ENCODE results near the gene TSTD1. TPM values are rescaled to one million over a fixed set of nuclear protein-coding genes. Genes with fewer than 3 reads are reported as not detected.

The TSTD1 gene
- total and polyA plus RNA-seq, 11 donors, result 6.1 to 22.7 (median 14.7) TPM

DNA sequence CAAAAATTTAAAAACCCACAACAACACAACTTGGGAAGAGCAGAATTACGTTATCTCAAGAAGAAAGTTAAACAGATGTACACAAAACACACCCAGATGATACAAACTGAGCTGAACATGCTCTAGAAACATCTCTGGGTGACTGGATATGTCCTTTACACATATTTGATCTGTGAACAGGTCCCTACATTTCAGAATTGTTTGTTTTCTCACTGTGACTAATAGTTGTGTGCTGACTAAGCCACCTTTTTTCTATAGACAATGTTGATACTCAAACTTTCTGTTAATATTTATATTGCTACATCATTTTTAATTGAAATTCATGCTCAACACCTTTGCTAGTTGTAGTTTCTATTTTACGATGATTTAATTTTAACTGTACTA lies 16.8 kb downstream of the TSTD1 start:
- 88 to 97% (median 94%) methylated on average over 2 of the region's 2 CpGs for WGBS, 4 donors
- DNase-seq (no peak), ATAC-seq (no peak)
- Histone ChIP-seq H3K4me3 (peak overlapping the region in 2 of 12 donors; percentile 58 to 66), H3K9me3 (no peaks in the 10 kb centered on the region), H3K4me1 (peaks cover 0 to 45% (median 19%) of the 10 kb centered on the region in 12 donors), H3K27me3 (peaks cover 0 to 4% (median 0%) of the 10 kb centered on the region in 9 donors), H3K36me3 (no peaks in the 10 kb centered on the region), H3K27ac (no peak overlapping the region)
- TF ChIP-seq POLR2A (IDR thresholded peaks at IDR 0.05), result no peak
- TF ChIP-seq, protein P1, sequence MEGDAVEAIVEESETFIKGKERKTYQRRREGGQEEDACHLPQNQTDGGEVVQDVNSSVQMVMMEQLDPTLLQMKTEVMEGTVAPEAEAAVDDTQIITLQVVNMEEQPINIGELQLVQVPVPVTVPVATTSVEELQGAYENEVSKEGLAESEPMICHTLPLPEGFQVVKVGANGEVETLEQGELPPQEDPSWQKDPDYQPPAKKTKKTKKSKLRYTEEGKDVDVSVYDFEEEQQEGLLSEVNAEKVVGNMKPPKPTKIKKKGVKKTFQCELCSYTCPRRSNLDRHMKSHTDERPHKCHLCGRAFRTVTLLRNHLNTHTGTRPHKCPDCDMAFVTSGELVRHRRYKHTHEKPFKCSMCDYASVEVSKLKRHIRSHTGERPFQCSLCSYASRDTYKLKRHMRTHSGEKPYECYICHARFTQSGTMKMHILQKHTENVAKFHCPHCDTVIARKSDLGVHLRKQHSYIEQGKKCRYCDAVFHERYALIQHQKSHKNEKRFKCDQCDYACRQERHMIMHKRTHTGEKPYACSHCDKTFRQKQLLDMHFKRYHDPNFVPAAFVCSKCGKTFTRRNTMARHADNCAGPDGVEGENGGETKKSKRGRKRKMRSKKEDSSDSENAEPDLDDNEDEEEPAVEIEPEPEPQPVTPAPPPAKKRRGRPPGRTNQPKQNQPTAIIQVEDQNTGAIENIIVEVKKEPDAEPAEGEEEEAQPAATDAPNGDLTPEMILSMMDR (IDR thresholded peaks at IDR 0.05), result no peak
- intact Hi-C loops (cut with DNase I), result loop anchor here in 2 of 10 donors (2.0 kb wide), 1 partner anchor 23 kb away; the partner anchor contains the start of gene USF1 (in 2 of the 2)

GRCh38 chr1:161021165-161021969 lies 17.4 kb downstream of the TSTD1 start:
- H3K36me3 ChIP-seq, result no peaks in the 10 kb centered on the region
- H3K4me1 ChIP-seq, result peaks cover 0 to 49% (median 19%) of the 10 kb centered on the region in 12 donors
- H3K9me3 ChIP-seq, result no peaks in the 10 kb centered on the region
- ATAC-seq (peak; percentile 85 to 92 (median 90)), DNase-seq (peak; percentile 77 to 84 (median 78))
- intact Hi-C loops (cut with DNase I), result loop anchor here in 2 of 10 donors (2.0 kb wide), 1 partner anchor 23 kb away; the partner anchor contains the start of gene USF1 (in 2 of the 2)
- 14 to 40% (median 18%) methylated on average over 13 to 34 of the region's 34 CpGs for WGBS, 4 donors
- TF ChIP-seq, protein P1 (IDR thresholded peaks at IDR 0.05), result no peak
- TF ChIP-seq POLR2A (IDR thresholded peaks at IDR 0.05), result peak in 1 of 2 donors; percentile 9
- H3K27ac ChIP-seq, result peak overlapping the region in 11 of 12 donors; percentile 66 to 95 (median 87)
- H3K27me3 ChIP-seq, result peaks cover 0 to 4% (median 0%) of the 10 kb centered on the region in 9 donors
- H3K4me3 ChIP-seq, result peak overlapping the region; percentile 58 to 79 (median 66)

GRCh38 chr1:161020509-161021164 lies 18.1 kb downstream of the TSTD1 start, which contains the start of gene F11R:
Gene F11R, minus strand, starts transcription at chr1:161021152. Its CDS starts 79 bp downstream, at chr1:161021073.
- WGBS, 4 donors, result 1 to 3% (median 1%) methylated on average over 19 to 36 of the region's 36 CpGs
- TF ChIP-seq, protein P1 (IDR thresholded peaks at IDR 0.05), result peak in 3 of 12 donors; percentile 5 to 25 (median 21)
- TF ChIP-seq POLR2A (IDR thresholded peaks at IDR 0.05), result peak in 1 of 2 donors; percentile 12
- intact Hi-C loops (cut with DNase I), result loop anchor here in 2 of 10 donors (2.0 kb wide), 1 partner anchor 24 kb away; the partner anchor contains the start of gene USF1 (in 2 of the 2)
- Histone ChIP-seq H3K4me1 (peaks cover 0 to 49% (median 19%) of the 10 kb centered on the region in 12 donors), H3K9me3 (no peaks in the 10 kb centered on the region), H3K27ac (peak within 1 kb of the TSS; percentile 66 to 95 (median 87)), H3K27me3 (peaks cover 0 to 4% (median 0%) of the 10 kb centered on the region in 9 donors), H3K36me3 (no peaks in the 10 kb centered on the region), H3K4me3 (peak within 1 kb of the TSS; percentile 58 to 79 (median 66))
- ATAC-seq, result peak; percentile 56 to 81 (median 70)
- peak in 4 of 5 donors; percentile 31 to 41 (median 38) for DNase-seq
